ENCODE measurements around the gene RPTOR.
"Not testable (repeated sequence)": the region's sequence is repeated elsewhere in the genome, so short reads cannot be mapped to it uniquely, and the experiment has no call there.

RPTOR gene

GRCh38 chr17:80694992-80695912, 150.6 kb downstream of the RPTOR start:
- intact Hi-C loops (cut with DNase I): no loop called here
- peak in 30 of 42 donors; percentile 19 to 77 (median 58) for DNase-seq

- intact Hi-C loops (cut with DNase I): no loop called here
- DNase-seq: no peak
Observed at GRCh38 chr17:80695979-80696378, 151.3 kb downstream of the RPTOR start.

GRCh38 chr17:80696456-80696855, 151.8 kb downstream of the RPTOR start:
- intact Hi-C loops (cut with DNase I): no loop called here
- DNase-seq: no peak

- intact Hi-C loops (cut with DNase I): no loop called here
- no peak for DNase-seq
Observed at GRCh38 chr17:80696964-80697363, 152.3 kb downstream of the RPTOR start.

- intact Hi-C loops (cut with DNase I): no loop called here
- no peak for DNase-seq
Observed at GRCh38 chr17:80698297-80698696, 153.7 kb downstream of the RPTOR start.

GRCh38 chr17:80699205-80699604, 154.6 kb downstream of the RPTOR start:
- DNase-seq; intact Hi-C loops (cut with DNase I): not testable (repeated sequence)

- DNase-seq: no peak
- intact Hi-C loops (cut with DNase I): no loop called here
Observed at GRCh38 chr17:80701730-80702129, 157.1 kb downstream of the RPTOR start.

GRCh38 chr17:80702315-80703141, 157.9 kb downstream of the RPTOR start:
- no peak for DNase-seq
- intact Hi-C loops (cut with DNase I): no loop called here

- DNase-seq: peak in 1 of 42 donors; percentile 28
- intact Hi-C loops (cut with DNase I): no loop called here
Observed at GRCh38 chr17:80703142-80703478, 158.5 kb downstream of the RPTOR start.

- intact Hi-C loops (cut with DNase I): no loop called here
- DNase-seq: no peak
Observed at GRCh38 chr17:80704381-80704819, 159.8 kb downstream of the RPTOR start.

GRCh38 chr17:80704894-80705293, 160.3 kb downstream of the RPTOR start:
- DNase-seq: no peak
- intact Hi-C loops (cut with DNase I): no loop called here

GRCh38 chr17:80705988-80706387, 161.3 kb downstream of the RPTOR start:
- no peak for DNase-seq
- intact Hi-C loops (cut with DNase I): no loop called here

- intact Hi-C loops (cut with DNase I): no loop called here
- DNase-seq: no peak
Observed at GRCh38 chr17:80706463-80706867, 161.8 kb downstream of the RPTOR start.

- no peak for DNase-seq
- intact Hi-C loops (cut with DNase I): no loop called here
Observed at GRCh38 chr17:80708480-80708879, 163.8 kb downstream of the RPTOR start.

- intact Hi-C loops (cut with DNase I): no loop called here
- no peak for DNase-seq
Observed at GRCh38 chr17:80709090-80709695, 164.6 kb downstream of the RPTOR start.

GRCh38 chr17:80710714-80711302, 166.2 kb downstream of the RPTOR start:
- no peak for DNase-seq
- intact Hi-C loops (cut with DNase I): no loop called here

- DNase-seq: no peak
- intact Hi-C loops (cut with DNase I): no loop called here
Observed at GRCh38 chr17:80712089-80712488, 167.5 kb downstream of the RPTOR start.

GRCh38 chr17:80712606-80713005, 168.0 kb downstream of the RPTOR start:
- intact Hi-C loops (cut with DNase I): no loop called here
- DNase-seq: no peak

- DNase-seq: peak in 2 of 42 donors; percentile 23 to 51
- intact Hi-C loops (cut with DNase I): no loop called here
Observed at GRCh38 chr17:80716986-80717719, 172.5 kb downstream of the RPTOR start.

Measured in head of caudate nucleus (tissue), 42 donors.